ENCODE data around the gene PNPLA7. TPM values are rescaled to one million over a fixed set of nuclear protein-coding genes. Genes with fewer than 3 reads are reported as not detected.
A peak's percentile ranks its signal among the peaks of the same experiment; 100 is the strongest.

The PNPLA7 gene
- total and polyA plus RNA-seq, 2 of the 13 experiments (the other 11 are each of a cell fraction or from before 2014, with no cell fraction given), result 0.42 to 1.5 TPM

GRCh38 chr9:137578518-137579258, 28.5 kb upstream of the PNPLA7 start, which contains the start of gene DPH7 (continued):
- TF ChIP-seq SOX13 (IDR thresholded peaks at IDR 0.05), result no peak
- peak in 1 of 2 experiments; percentile 35; a peak in 1 of 4 replicates for TF ChIP-seq SOX13 (CRISPR knock-in tag; conservative IDR thresholded peaks at IDR 0.05 in 1 of 2, IDR thresholded peaks at IDR 0.05 in 1 of 2)
- no peak for TF ChIP-seq MIXL1 (CRISPR knock-in tag; IDR thresholded peaks at IDR 0.05)
- 0 out of 2 replicates have a peak, but pooled peaks have one; percentile 34 for TF ChIP-seq ADNP (CRISPR knock-in tag; IDR thresholded peaks at IDR 0.05)
- peak; percentile 75 for TF ChIP-seq MED1 (CRISPR knock-in tag; IDR thresholded peaks at IDR 0.05)
- no peak for TF ChIP-seq ZNF318 (CRISPR knock-in tag; IDR thresholded peaks at IDR 0.05)
- TF ChIP-seq ZBTB26 (CRISPR knock-in tag; IDR thresholded peaks at IDR 0.05; ENCODE audit: borderline replicate concordance), result 0 out of 2 replicates have a peak, but pooled peaks have one; percentile 14
- peak; percentile 72; the same call in 1 of the 2 replicates for TF ChIP-seq ZBTB10 (CRISPR knock-in tag; IDR thresholded peaks at IDR 0.05; ENCODE audit: borderline replicate concordance)
- no peak for TF ChIP-seq NR2F6 (IDR thresholded peaks at IDR 0.05)
- peak; percentile 51; the same call in 1 of the 2 replicates for TF ChIP-seq NR2F6 (CRISPR knock-in tag; IDR thresholded peaks at IDR 0.05)
- TF ChIP-seq ZNF761 (CRISPR knock-in tag; conservative IDR thresholded peaks at IDR 0.05), result 0 out of 2 replicates have a peak, but pooled peaks have one; percentile 65
- no peak for TF ChIP-seq PAWR (CRISPR knock-in tag; IDR thresholded peaks at IDR 0.05; ENCODE audit: borderline replicate concordance)
- 0 out of 2 replicates have a peak, but pooled peaks have one; percentile 48 for TF ChIP-seq ZNF124 (CRISPR knock-in tag; IDR thresholded peaks at IDR 0.05)
- peak; percentile 50 for TF ChIP-seq BRD4 (CRISPR knock-in tag; IDR thresholded peaks at IDR 0.05)
- TF ChIP-seq ZNF770 (CRISPR knock-in tag; IDR thresholded peaks at IDR 0.05), result peak; percentile 73

Measured in HepG2 (cell line).